Lung (tissue), 12 donors: ENCODE results near the gene IGSF21. TPM values are rescaled to one million over a fixed set of nuclear protein-coding genes. Genes with fewer than 3 reads are reported as not detected.

Experiments used
- ATAC-seq: fragments of 200-7000 bp; cut with Tn5 transposase; one replicate; pipeline ENCODE4 v1.9.1; 2020; ENCODE audit warnings: moderate number of reproducible peaks; ENCODE audit not compliant: insufficient read depth, low FRiP score
- DNase-seq, 3 donors: peaks; one replicate each; pipeline ENCODE4 v3.0.0-alpha.2; 2013 to 2017
- H3K27ac ChIP-seq, 2 donors: one replicate each; pipeline ENCODE4 v1.5.1; 2013; ENCODE audit warnings: mild to moderate bottlenecking in 2 of 2, moderate library complexity in 2 of 2, control low read depth in 1 of 2, inconsistent platforms in 1 of 2, low read depth in 1 of 2, low read length in 1 of 2
- H3K27me3 ChIP-seq, 3 donors: one replicate each; pipeline ENCODE4 v1.5.1; 2013; ENCODE audit warnings: low read length in 2 of 3; ENCODE audit not compliant: control insufficient read depth in 3 of 3, insufficient read depth in 3 of 3
- H3K36me3 ChIP-seq, 4 donors: one replicate each; pipeline ENCODE4 v1.5.1; 2013; ENCODE audit warnings: low read length in 4 of 4, mild to moderate bottlenecking in 1 of 4, moderate library complexity in 1 of 4; ENCODE audit not compliant: control insufficient read depth in 4 of 4, insufficient read depth in 4 of 4
- H3K4me1 ChIP-seq, 5 donors: one replicate each; pipeline ENCODE4 v1.5.1; 2013; ENCODE audit warnings: low read length in 5 of 5, mild to moderate bottlenecking in 2 of 5, moderate library complexity in 1 of 5; ENCODE audit not compliant: control insufficient read depth in 5 of 5, insufficient read depth in 5 of 5
- H3K4me3 ChIP-seq: one replicate; pipeline ENCODE4 v1.5.1; 2013; ENCODE audit warnings: mild to moderate bottlenecking, control low read depth, moderate library complexity
- H3K9ac ChIP-seq, 2 donors: one replicate each; pipeline ENCODE4 v1.5.1; 2013; ENCODE audit warnings: low read length in 2 of 2, control low read depth in 1 of 2; ENCODE audit not compliant: insufficient read depth in 1 of 2
- H3K9me3 ChIP-seq, 4 donors: one replicate each; pipeline ENCODE4 v1.5.1; 2013; ENCODE audit warnings: low read length in 3 of 4, mild to moderate bottlenecking in 1 of 4, moderate library complexity in 1 of 4; ENCODE audit not compliant: control insufficient read depth in 4 of 4, insufficient read depth in 3 of 4
- WGBS, 2 donors: extraction: QIAGEN DNeasy Blood & Tissue Kit; methylation state at CpG; one replicate each; pipeline ENCODE4 v1.1.7; 2013; 5-methylcytosine and 5-hydroxymethylcytosine counted together
- polyA plus RNA-seq, 2 donors: library from polyadenylated mRNA; stranded (reverse); fragments of 200-250 nt; gene quantifications; one replicate each; pipeline ENCODE4 v1.2.1, GENCODE V29; 2013
- total RNA-seq, 2 donors: library from RNA; depleted of rRNA in 1 of 2; stranded (reverse); fragments of >200 nt in 1 of 2; gene quantifications; one replicate each; pipeline ENCODE4 v1.2.1, GENCODE V29; 2014 to 2021
- TF ChIP-seq, protein P1 (sequence below): IDR thresholded peaks from 2 replicates; pipeline ENCODE4 v1.5.1; 2012; ENCODE audit warnings: mild to moderate bottlenecking; ENCODE audit errors: control extremely low read depth, extremely low read depth
- donor health status: control.
- donor health status: control.
- donor health status: Bipolar disorder and iron deficiency.
- donor health status: healthy.
- donor health status: DM: yes; HTN: yes; CAD: no.

The IGSF21 gene
- total and polyA plus RNA-seq, 4 donors: 0.18 to 2.6 (median 0.62) TPM

GRCh38 chr1:18230321-18230720 is 122.7 kb downstream of the IGSF21 start:
- Histone ChIP-seq H3K27me3 (peaks cover 0 to 5% (median 0%) of the 10 kb centered on the region in 3 donors), H3K36me3 (no peaks in the 10 kb centered on the region), H3K9ac (no peak overlapping the region), H3K4me3 (no peak overlapping the region), H3K27ac (no peak overlapping the region), H3K9me3 (peaks cover 0 to 14% (median 3%) of the 10 kb centered on the region in 4 donors), H3K4me1 (no peaks in the 10 kb centered on the region)
- DNase-seq (no peak), ATAC-seq (no peak)
- 41 to 46% methylated on average over 6 of the region's 6 CpGs for WGBS, 2 donors
- TF ChIP-seq, protein P1, sequence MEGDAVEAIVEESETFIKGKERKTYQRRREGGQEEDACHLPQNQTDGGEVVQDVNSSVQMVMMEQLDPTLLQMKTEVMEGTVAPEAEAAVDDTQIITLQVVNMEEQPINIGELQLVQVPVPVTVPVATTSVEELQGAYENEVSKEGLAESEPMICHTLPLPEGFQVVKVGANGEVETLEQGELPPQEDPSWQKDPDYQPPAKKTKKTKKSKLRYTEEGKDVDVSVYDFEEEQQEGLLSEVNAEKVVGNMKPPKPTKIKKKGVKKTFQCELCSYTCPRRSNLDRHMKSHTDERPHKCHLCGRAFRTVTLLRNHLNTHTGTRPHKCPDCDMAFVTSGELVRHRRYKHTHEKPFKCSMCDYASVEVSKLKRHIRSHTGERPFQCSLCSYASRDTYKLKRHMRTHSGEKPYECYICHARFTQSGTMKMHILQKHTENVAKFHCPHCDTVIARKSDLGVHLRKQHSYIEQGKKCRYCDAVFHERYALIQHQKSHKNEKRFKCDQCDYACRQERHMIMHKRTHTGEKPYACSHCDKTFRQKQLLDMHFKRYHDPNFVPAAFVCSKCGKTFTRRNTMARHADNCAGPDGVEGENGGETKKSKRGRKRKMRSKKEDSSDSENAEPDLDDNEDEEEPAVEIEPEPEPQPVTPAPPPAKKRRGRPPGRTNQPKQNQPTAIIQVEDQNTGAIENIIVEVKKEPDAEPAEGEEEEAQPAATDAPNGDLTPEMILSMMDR: no peak

DNA sequence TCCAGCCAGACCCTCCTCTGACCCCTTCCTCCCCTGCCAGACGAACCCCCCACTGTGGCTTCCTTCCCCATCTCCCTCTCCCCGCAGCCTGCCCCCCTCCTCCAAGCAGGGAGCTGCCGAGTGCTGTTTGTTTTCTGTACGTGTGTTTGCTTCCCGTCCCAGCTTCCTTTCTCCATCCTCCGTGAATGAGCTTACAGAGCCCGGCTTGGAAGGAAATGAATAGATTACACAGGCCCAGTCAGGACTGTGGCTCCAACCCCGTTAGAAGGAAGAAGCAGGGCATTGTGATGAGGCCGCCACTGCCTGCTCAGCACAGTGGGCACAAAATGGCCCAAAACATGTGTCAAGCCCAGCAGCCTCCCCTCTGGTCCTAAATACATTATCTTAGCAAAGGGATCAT is 123.2 kb downstream of the IGSF21 start:
- TF ChIP-seq, protein P1: no peak
- Histone ChIP-seq H3K4me1 (no peaks in the 10 kb centered on the region), H3K4me3 (no peak overlapping the region), H3K27ac (no peak overlapping the region), H3K9me3 (peaks cover 0 to 14% (median 3%) of the 10 kb centered on the region in 4 donors), H3K36me3 (no peaks in the 10 kb centered on the region), H3K27me3 (peaks cover 0 to 5% (median 0%) of the 10 kb centered on the region in 3 donors), H3K9ac (no peak overlapping the region)
- no peak for ATAC-seq
- WGBS, 2 donors: 5 to 6% methylated on average over 8 to 9 of the region's 9 CpGs
- peak in 1 of 3 donors; percentile 8 for DNase-seq

DNA sequence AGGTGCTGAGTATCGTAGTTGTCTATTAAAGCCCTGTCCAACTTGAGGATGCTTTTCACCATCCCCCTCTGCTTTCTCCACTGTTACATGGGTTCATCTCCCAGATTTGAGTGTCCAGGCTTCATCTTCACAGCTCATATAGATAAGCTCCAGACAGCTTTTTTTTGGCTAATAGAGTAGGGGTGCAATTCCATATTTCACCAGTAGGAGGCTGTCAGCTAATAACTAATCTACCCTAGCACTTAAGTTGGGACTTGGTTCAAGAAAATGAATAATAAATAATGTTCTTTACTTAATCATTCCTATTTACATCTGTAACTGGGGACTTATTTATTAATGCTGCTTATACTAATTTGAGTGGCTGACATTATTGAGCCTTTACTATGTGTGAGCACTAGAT is 124.5 kb downstream of the IGSF21 start:
- H3K9ac ChIP-seq: no peak overlapping the region
- no peak overlapping the region for H3K4me3 ChIP-seq
- peaks cover 0 to 14% (median 3%) of the 10 kb centered on the region in 4 donors for H3K9me3 ChIP-seq
- no peak overlapping the region for H3K27ac ChIP-seq
- H3K27me3 ChIP-seq: peaks cover 0 to 5% (median 0%) of the 10 kb centered on the region in 3 donors
- ATAC-seq (no peak), DNase-seq (no peak)
- no peaks in the 10 kb centered on the region for H3K4me1 ChIP-seq
- 92 to 100% methylated on average over 1 of the region's 1 CpG for WGBS, 2 donors
- TF ChIP-seq, protein P1: no peak
- H3K36me3 ChIP-seq: no peaks in the 10 kb centered on the region
